ENCODE measurements around the gene ADGRD1.

Gene ADGRD1

DNA sequence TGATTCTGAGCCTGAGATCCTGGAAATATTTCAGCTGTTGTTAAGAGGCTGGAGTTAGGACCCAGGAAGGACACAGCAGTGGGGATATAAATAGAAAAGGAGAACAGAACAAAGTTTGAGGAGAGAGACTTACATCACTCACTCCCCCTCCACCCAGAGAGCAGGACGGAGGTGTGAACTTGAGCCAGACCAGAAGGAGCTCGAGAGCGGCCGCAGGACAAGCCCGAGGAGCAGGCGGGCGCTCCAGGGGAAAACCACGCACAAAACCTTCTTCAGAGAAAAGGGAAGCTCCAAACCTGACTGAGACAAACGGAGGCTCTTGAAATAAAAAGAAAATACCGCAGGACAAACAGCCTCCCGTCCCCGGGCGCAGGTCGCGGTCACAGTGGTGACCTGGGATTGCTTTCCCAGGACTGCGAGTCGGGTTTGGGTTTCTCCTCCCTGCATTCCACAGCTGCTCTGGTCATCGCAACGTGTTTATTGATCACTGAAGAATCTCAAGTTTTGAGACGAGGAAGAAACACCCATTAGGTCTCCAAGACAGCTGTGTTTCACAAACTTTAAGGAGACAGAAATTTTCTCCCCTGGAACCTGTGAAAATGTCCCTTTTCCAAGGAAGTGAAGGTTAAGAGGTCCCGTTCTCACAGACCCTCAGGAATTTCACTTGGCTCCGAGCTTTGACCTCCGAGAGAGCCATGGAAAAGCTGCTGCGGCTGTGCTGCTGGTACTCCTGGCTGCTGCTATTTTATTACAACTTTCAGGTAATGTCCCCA lies at the start of gene ADGRD1:
ADGRD1 (plus strand) TSS at position 137 of the 773 bp plus-strand sequence; CDS start at position 696, 559 bp downstream.
- no peak for TF ChIP-seq NFIC (IDR thresholded peaks at IDR 0.05)

DNA sequence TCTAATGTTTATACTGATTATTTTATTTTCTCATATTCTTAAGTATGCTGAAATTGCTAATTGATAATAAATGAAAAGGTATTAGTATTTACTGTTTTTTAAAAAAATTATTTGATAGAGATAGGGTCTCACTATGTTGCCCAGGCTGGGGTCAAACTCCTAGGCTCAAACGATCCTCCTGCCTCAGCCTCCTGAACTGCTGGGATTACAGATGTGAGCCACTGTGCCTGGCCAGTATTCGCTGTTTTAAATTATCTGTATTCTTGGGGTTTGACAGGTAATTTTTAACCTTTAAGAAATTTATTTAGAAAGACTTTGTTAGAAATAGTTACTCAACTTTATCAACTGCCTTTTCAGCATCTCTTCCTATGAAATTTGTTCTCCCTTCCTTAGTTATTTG lies 49.6 kb upstream of the ADGRD1 start:
- TF ChIP-seq YY1 (IDR thresholded peaks at IDR 0.05; ENCODE audit: low read depth), result no peak

GRCh38 chr12:130909111-130909510 lies 44.6 kb upstream of the ADGRD1 start:
- TF ChIP-seq NFIC (IDR thresholded peaks at IDR 0.05) (no peak), USF1 (IDR thresholded peaks at IDR 0.05) (no peak), FOXM1 (IDR thresholded peaks at IDR 0.05; ENCODE audit: borderline replicate concordance, low read depth) (no peak), TAF1 (IDR thresholded peaks at IDR 0.05; ENCODE audit: low read depth) (no peak), MAX (IDR thresholded peaks at IDR 0.05) (no peak), EGR1 (IDR thresholded peaks at IDR 0.05) (no peak), CEBPB (IDR thresholded peaks at IDR 0.05) (no peak), RAD21 (IDR thresholded peaks at IDR 0.05; ENCODE audit: low read depth) (no peak), EP300 (IDR thresholded peaks at IDR 0.05; ENCODE audit: borderline replicate concordance) (no peak)

DNA sequence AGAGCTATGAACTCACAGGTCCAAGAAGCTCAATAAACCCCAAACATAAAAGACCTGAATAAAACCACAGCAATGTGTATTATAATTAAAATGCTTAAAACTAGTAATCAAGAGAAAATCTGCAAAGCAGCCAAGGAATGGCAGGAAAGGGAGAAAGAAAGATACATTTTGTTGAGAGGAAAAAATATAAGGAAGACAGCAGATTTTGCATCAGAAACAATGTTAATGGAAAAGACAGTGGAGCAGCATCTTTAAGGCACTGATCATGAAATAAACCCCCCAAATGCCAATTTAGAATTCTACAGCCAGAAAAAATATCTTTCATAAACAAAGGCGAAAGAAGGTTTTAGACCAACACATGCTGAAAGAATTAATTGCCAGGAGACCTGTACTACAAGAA lies 42.5 kb upstream of the ADGRD1 start:
- no peak for TF ChIP-seq CEBPB (IDR thresholded peaks at IDR 0.05)
- TF ChIP-seq ZBTB7A (IDR thresholded peaks at IDR 0.05; ENCODE audit: low read depth), result no peak
- no peak for TF ChIP-seq NFIC (IDR thresholded peaks at IDR 0.05)
- no peak for TF ChIP-seq MAX (IDR thresholded peaks at IDR 0.05)
- TF ChIP-seq TAF1 (IDR thresholded peaks at IDR 0.05; ENCODE audit: low read depth), result no peak
- TF ChIP-seq YY1 (IDR thresholded peaks at IDR 0.05; ENCODE audit: low read depth), result no peak
- TF ChIP-seq EGR1 (IDR thresholded peaks at IDR 0.05), result no peak

- TF ChIP-seq NFIC (IDR thresholded peaks at IDR 0.05), result no peak
- TF ChIP-seq RAD21 (IDR thresholded peaks at IDR 0.05; ENCODE audit: low read depth), result no peak
- no peak for TF ChIP-seq YY1 (IDR thresholded peaks at IDR 0.05; ENCODE audit: low read depth)
- no peak for TF ChIP-seq FOXM1 (IDR thresholded peaks at IDR 0.05; ENCODE audit: borderline replicate concordance, low read depth)
- TF ChIP-seq CREB1 (IDR thresholded peaks at IDR 0.05; ENCODE audit: low read depth), result no peak
- TF ChIP-seq EP300 (IDR thresholded peaks at IDR 0.05; ENCODE audit: borderline replicate concordance), result no peak
- no peak for TF ChIP-seq TCF12 (IDR thresholded peaks at IDR 0.05; ENCODE audit: low read depth)
- no peak for TF ChIP-seq MAX (IDR thresholded peaks at IDR 0.05)
- no peak for TF ChIP-seq CEBPB (IDR thresholded peaks at IDR 0.05)
- TF ChIP-seq TEAD4 (IDR thresholded peaks at IDR 0.05), result no peak
- TF ChIP-seq EGR1 (IDR thresholded peaks at IDR 0.05), result no peak
- no peak for TF ChIP-seq TAF1 (IDR thresholded peaks at IDR 0.05; ENCODE audit: low read depth)
- TF ChIP-seq REST (IDR thresholded peaks at IDR 0.05; ENCODE audit: low read depth), result no peak
- no peak for TF ChIP-seq USF1 (IDR thresholded peaks at IDR 0.05)
- TF ChIP-seq ZBTB7A (IDR thresholded peaks at IDR 0.05; ENCODE audit: low read depth), result no peak
Observed at GRCh38 chr12:130911933-130912332, 41.8 kb upstream of the ADGRD1 start.

DNA sequence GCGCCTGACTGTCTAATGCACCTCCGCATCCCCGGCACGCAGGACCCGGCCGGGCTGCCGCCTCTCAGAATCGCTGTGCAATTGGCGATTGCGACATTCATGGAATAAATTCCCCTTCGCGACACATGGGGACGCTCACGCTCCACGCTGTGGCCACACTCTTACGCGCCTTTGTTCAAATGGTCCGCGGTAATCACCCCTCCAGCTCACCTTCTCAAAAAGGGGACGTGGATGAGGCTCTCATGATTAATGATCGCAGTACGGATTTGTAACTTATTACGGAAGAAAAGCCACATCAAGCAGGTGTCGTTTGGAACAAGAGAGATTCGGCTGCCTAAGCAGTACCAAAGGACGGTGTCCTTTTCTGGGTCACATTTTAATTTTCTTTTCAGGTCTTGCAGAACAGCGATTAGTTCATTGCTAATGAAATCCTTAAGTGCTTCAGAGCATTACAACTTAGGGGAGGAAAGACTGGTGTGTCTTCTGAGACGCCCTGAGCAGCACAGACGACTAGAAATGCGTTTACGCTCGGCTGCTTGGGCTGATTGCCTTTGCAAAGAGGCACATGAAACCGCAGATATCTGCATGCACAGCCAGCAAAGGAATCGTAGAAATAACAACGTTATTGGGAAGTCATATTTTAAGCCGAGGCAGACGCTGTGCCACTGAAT lies 37.3 kb upstream of the ADGRD1 start:
- peak; percentile 90 for TF ChIP-seq RAD21 (IDR thresholded peaks at IDR 0.05; ENCODE audit: low read depth)
- TF ChIP-seq CEBPB (IDR thresholded peaks at IDR 0.05), result peak; percentile 98
- TF ChIP-seq TAF1 (IDR thresholded peaks at IDR 0.05; ENCODE audit: low read depth), result no peak

DNA sequence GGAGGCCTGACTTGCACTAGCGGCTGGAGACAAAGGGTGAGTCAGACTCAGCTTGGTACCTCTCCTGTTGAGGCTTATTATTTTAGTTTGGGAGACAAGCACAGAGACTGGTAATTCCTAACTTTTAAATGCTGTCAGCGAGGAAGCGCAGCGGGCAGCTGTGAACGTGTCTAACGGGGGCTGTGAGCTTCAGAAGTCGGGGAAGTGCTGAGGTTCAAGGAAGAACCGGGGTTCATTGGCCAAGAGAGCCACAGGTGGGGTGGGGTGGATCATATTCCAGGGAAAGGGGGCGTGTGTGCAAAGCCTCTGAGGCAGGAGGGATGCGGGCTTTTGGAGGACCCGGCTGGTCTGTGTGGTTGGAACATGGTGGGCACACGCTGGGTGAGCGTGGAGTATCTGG lies 36.1 kb upstream of the ADGRD1 start:
- TF ChIP-seq TAF1 (IDR thresholded peaks at IDR 0.05; ENCODE audit: low read depth) (no peak), REST (IDR thresholded peaks at IDR 0.05; ENCODE audit: low read depth) (no peak), YY1 (IDR thresholded peaks at IDR 0.05; ENCODE audit: low read depth) (no peak), CREB1 (IDR thresholded peaks at IDR 0.05; ENCODE audit: low read depth) (no peak), EP300 (IDR thresholded peaks at IDR 0.05; ENCODE audit: borderline replicate concordance) (no peak), FOXM1 (IDR thresholded peaks at IDR 0.05; ENCODE audit: borderline replicate concordance, low read depth) (no peak), NFIC (IDR thresholded peaks at IDR 0.05) (no peak), RAD21 (IDR thresholded peaks at IDR 0.05; ENCODE audit: low read depth) (no peak), CEBPB (IDR thresholded peaks at IDR 0.05) (no peak), TEAD4 (IDR thresholded peaks at IDR 0.05) (no peak), TCF12 (IDR thresholded peaks at IDR 0.05; ENCODE audit: low read depth) (no peak), USF1 (IDR thresholded peaks at IDR 0.05) (no peak), ZBTB7A (IDR thresholded peaks at IDR 0.05; ENCODE audit: low read depth) (no peak), EGR1 (IDR thresholded peaks at IDR 0.05) (no peak), MAX (IDR thresholded peaks at IDR 0.05) (no peak)
